Endothelial cell of umbilical vein (primary cell): ENCODE measurements around the gene TGM4. TPM values are rescaled to one million over a fixed set of nuclear protein-coding genes. Genes with fewer than 3 reads are reported as not detected.
A peak's percentile ranks its signal among the peaks of the same experiment; 100 is the strongest.

Source experiments
- BruUV-seq: library from RNA; stranded (reverse); fragments of 400-500 nt; replicated peaks from 2 replicates; lab custom pipeline; 2021; lab: Mats Ljungman, UMichigan
- CTCF ChIA-PET: fragments of 300-600, 350-600 bp; sonication (Branson Sonifier 250); formaldehyde crosslinking; loops from one replicate; lab custom pipeline; 2021; ENCODE audit warnings: antibody characterized with exemption, inconsistent platforms; lab: Charles Lee
- POLR2A ChIA-PET: fragments of 300-600, 350-600 bp; sonication (Branson Sonifier 250); formaldehyde crosslinking; loops from one replicate; lab custom pipeline; 2021; ENCODE audit warnings: antibody characterized with exemption, inconsistent platforms; lab: Charles Lee
- DNase-seq: peaks from one replicate; pipeline ENCODE4 v3.0.0-alpha.2; 2011; ENCODE audit warnings: low read depth, low spot score
- FAIRE-seq: peaks from 2 replicates; lab custom pipeline; 2011; peaks lifted over from hg19 to GRCh38; lab: Jason Lieb, UNC
- H2AFZ ChIP-seq: 2 replicates; pipeline ENCODE4 v1.6.0; 2012; ENCODE audit warnings: low read depth, low read length, control low read depth, inconsistent platforms
- H3K27ac ChIP-seq: 2 replicates; pipeline ENCODE4 v1.5.1; 2011; ENCODE audit warnings: low read depth, mild to moderate bottlenecking, control low read depth, low read length, moderate library complexity; ENCODE audit not compliant: insufficient read depth
- H3K27me3 ChIP-seq, 2 experiments: 2 replicates each; pipeline versions ENCODE4 v1.6.0 to v1.6.1; 2011; ENCODE audit warnings: low read length in 2 of 2, mixed read lengths in 1 of 2; ENCODE audit not compliant: control insufficient read depth in 2 of 2, insufficient read depth in 2 of 2
- H3K36me3 ChIP-seq, 2 experiments: 2 replicates in 1 of 2; 3 replicates in 1 of 2; pipeline ENCODE4 v1.5.1; 2011; ENCODE audit warnings: low read length in 2 of 2, mild to moderate bottlenecking in 1 of 2, moderate library complexity in 1 of 2; ENCODE audit not compliant: control insufficient read depth in 2 of 2, insufficient read depth in 2 of 2; ENCODE audit errors: extremely low read depth in 1 of 2
- H3K4me1 ChIP-seq: 3 replicates; pipeline ENCODE4 v1.5.1; 2011; ENCODE audit warnings: mild to moderate bottlenecking, low read length; ENCODE audit not compliant: control insufficient read depth, insufficient read depth; ENCODE audit errors: extremely low read depth
- H3K4me2 ChIP-seq: 2 replicates; pipeline ENCODE4 v1.6.1; 2011; ENCODE audit warnings: low read length, control low read depth, mixed read lengths; ENCODE audit not compliant: insufficient read depth
- H3K4me3 ChIP-seq, 3 experiments: fragments of 200-600 bp in 1 of 3; sonication (generic), shearing (Covaris generic) in 1 of 3; replicated peaks in 1 of 3; 2 replicates each; pipeline ENCODE4 v1.5.1; 2011 to 2016; ENCODE audit warnings: control low read depth in 3 of 3, low read length in 3 of 3, mild to moderate bottlenecking in 2 of 3, inconsistent platforms in 1 of 3, low read depth in 1 of 3, moderate library complexity in 1 of 3; ENCODE audit not compliant: insufficient read depth in 1 of 3
- H3K79me2 ChIP-seq: 2 replicates; pipeline ENCODE4 v1.6.0; 2012; ENCODE audit warnings: low read length, inconsistent platforms; ENCODE audit not compliant: control insufficient read depth, insufficient read depth
- H3K9ac ChIP-seq: replicated peaks from 2 replicates; pipeline ENCODE3; 2011; ENCODE audit warnings: low read length, control low read depth; ENCODE audit not compliant: insufficient read depth; ENCODE audit errors: extremely low read depth
- H3K9me1 ChIP-seq: replicated peaks from 3 replicates; pipeline ENCODE4 v1.6.0; 2011; ENCODE audit warnings: mild to moderate bottlenecking, low read length; ENCODE audit not compliant: control insufficient read depth, insufficient read depth; ENCODE audit errors: extremely low read depth
- H3K9me3 ChIP-seq: replicated peaks from 2 replicates; pipeline ENCODE4 v1.5.1; 2012; ENCODE audit warnings: low read length, inconsistent platforms; ENCODE audit not compliant: control insufficient read depth, insufficient read depth
- H4K20me1 ChIP-seq: replicated peaks from 2 replicates; pipeline ENCODE3; 2011; ENCODE audit warnings: mild to moderate bottlenecking, low read length; ENCODE audit not compliant: control insufficient read depth, insufficient read depth; ENCODE audit errors: extremely low read depth
- FOS ChIP-seq: IDR thresholded peaks from 2 replicates; pipeline ENCODE4 v1.6.1; 2011; ENCODE audit warnings: mild to moderate bottlenecking, low read length, moderate library complexity, borderline replicate concordance; ENCODE audit not compliant: insufficient read depth
- GATA2 ChIP-seq: IDR thresholded peaks from 2 replicates; pipeline ENCODE4 v1.7.0; 2011; ENCODE audit warnings: low read depth, mild to moderate bottlenecking, moderate library complexity, mixed read lengths, low read length; ENCODE audit not compliant: insufficient read length, insufficient read depth
- POLR2AphosphoS5 ChIP-seq: IDR thresholded peaks from 2 replicates; pipeline ENCODE4 v1.6.1; 2012; ENCODE audit warnings: low read depth, mild to moderate bottlenecking, control low read depth, low read length, moderate library complexity; ENCODE audit not compliant: insufficient read depth
- dilution Hi-C: fragments of 300-500 bp; cut with MboI; formaldehyde crosslinking; loops from one replicate; pipeline ENCODE4 v1.15.0; 2019; ENCODE audit warnings: low sequenced_read_pairs; ENCODE audit not compliant: extremely low pct_ligation_motif_present
- intact Hi-C: fragments of 100-400 bp; cut with micrococcal nuclease; formaldehyde crosslinking; loops from one replicate; pipeline ENCODE4 v1.10.0; 2022
- polyA plus RNA-seq, 4 experiments: library from polyadenylated mRNA; depleted of rRNA in 3 of 4; stranded (reverse) in 3 of 4; unstranded in 1 of 4; fragments of >200 nt; gene quantifications; 2 replicates each; pipeline versions ENCODE4 v1.2.1 to v1.2.3, GENCODE V29; 2011 to 2012; ENCODE audit warnings: missing spikeins in 1 of 4
- total RNA-seq: library from RNA; stranded (reverse); gene quantifications from 2 replicates; pipeline ENCODE4 v1.2.3, GENCODE V29; 2021

The TGM4 gene
- total and polyA plus RNA-seq, 2 donors (not counting 3 experiments of a cell fraction or from before 2014, with no cell fraction given) = 0.11 to 0.24 TPM

DNA sequence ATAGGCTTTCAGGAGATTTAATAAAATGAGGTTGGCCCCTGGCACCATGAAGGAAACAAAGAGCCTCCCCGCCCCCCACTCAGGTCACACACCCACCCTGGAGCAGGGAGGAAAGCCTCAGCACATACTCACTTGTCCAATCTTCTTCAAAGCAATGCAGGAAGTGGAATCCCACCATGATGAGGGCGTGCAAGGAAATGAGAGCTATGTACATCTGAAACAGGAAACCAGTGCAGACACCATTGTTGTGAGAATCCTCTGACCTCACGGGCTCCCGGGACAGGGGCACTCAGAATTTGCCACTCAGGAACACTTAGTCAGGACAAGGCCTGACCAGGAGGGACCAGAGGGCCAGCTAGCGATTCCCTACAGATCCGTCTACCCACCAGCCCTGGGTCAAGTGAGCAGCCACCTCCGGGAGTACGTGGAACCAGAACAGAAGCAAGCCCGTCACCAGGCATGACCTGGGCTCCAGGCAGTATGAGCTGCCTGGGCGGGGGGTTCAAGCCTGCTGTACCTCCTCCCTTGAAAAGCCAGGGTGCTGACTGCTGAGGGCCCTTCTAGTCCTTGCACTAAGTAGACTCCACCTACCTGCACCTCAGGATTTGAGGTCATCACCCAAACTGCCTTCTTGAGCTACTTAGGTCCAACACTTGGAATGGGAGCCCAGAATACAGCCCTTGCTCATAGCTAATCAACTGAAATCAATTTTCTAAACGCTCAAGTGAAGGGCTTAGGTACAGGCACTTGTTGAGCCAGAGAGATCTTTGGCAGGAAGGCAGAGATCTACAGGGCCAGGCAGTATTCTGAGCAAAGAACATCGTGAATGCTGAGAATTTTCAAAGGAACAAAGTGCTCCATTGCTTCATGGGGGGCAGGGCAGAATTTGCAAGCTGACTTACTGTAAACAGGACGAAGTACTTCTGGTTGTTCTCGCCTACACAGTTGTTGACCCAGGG lies 58.9 kb downstream of the TGM4 start:
- intact Hi-C loops = loop anchor here (2.0 kb wide), 1 partner anchor 42 kb away; no protein-coding TSS in a partner anchor
- H3K4me2 ChIP-seq = no peak overlapping the region
- H4K20me1 ChIP-seq = no peaks in the 10 kb centered on the region
- peaks cover 0 to 18% of the 10 kb centered on the region in 2 experiments for H3K36me3 ChIP-seq
- H3K79me2 ChIP-seq = no peaks in the 10 kb centered on the region
- no peaks in the 10 kb centered on the region for H3K27me3 ChIP-seq
- POLR2A ChIA-PET = no interaction called here
- BruUV-seq = no TSS peak
- H2AFZ ChIP-seq = no peak overlapping the region
- no peaks in the 10 kb centered on the region for H3K9me1 ChIP-seq
- FAIRE-seq (peak; percentile 64), DNase-seq (peak; percentile 9)
- H3K4me3 ChIP-seq = no peak overlapping the region
- CTCF ChIA-PET = interaction anchor here (1.5 kb wide), 1 partner anchor 19 kb away, joined by 4 read pairs; no protein-coding TSS in a partner anchor
- H3K4me1 ChIP-seq = peaks cover 14% of the 10 kb centered on the region
- H3K9me3 ChIP-seq = no peaks in the 10 kb centered on the region
- TF ChIP-seq POLR2AphosphoS5 = no peak
- no peak for TF ChIP-seq GATA2
- no peak for TF ChIP-seq FOS
- dilution Hi-C loops = no loop called here
- no peak overlapping the region for H3K9ac ChIP-seq
- peak overlapping the region; percentile 65 for H3K27ac ChIP-seq

- H3K27me3 ChIP-seq = no peaks in the 10 kb centered on the region
- H3K9ac ChIP-seq = no peak overlapping the region
- H3K4me2 ChIP-seq = no peak overlapping the region
- no peak overlapping the region for H3K27ac ChIP-seq
- peaks cover 2 to 9% of the 10 kb centered on the region in 2 experiments for H3K36me3 ChIP-seq
- intact Hi-C loops = no loop called here
- H4K20me1 ChIP-seq = no peaks in the 10 kb centered on the region
- H3K4me3 ChIP-seq = no peak overlapping the region
- POLR2A ChIA-PET = no interaction called here
- DNase-seq (no peak), FAIRE-seq (no peak)
- no peaks in the 10 kb centered on the region for H3K4me1 ChIP-seq
- H3K79me2 ChIP-seq = no peaks in the 10 kb centered on the region
- CTCF ChIA-PET = interaction anchor here (1.9 kb wide), 1 partner anchor 15 kb away, joined by 4 read pairs; no protein-coding TSS in a partner anchor
- dilution Hi-C loops = no loop called here
- BruUV-seq = no TSS peak
- no peaks in the 10 kb centered on the region for H3K9me1 ChIP-seq
- no peak overlapping the region for H2AFZ ChIP-seq
- no peak for TF ChIP-seq FOS
- no peaks in the 10 kb centered on the region for H3K9me3 ChIP-seq
Observed at GRCh38 chr3:44939581-44940036, 65.2 kb downstream of the TGM4 start.
